HuH-7 (cell line): ENCODE data around the gene KIAA1549.
"Not testable (repeated sequence)": the region's sequence is repeated elsewhere in the genome, so short reads cannot be mapped to it uniquely, and the experiment has no call there.

Source experiments
- DNase-seq: peaks from one replicate; pipeline ENCODE4 v3.0.0; 2011; ENCODE audit warnings: low spot score

KIAA1549 gene

GRCh38 chr7:138981332-138982203 is at the start of gene KIAA1549:
TSS of gene KIAA1549 (minus strand) at chr7:138981389. CDS start at chr7:138981269, 120 bp downstream.
- DNase-seq, result peak; percentile 77

- DNase-seq, result no peak
Observed at GRCh38 chr7:139029353-139029752, 48.2 kb upstream of the KIAA1549 start.

- no peak for DNase-seq
Observed at GRCh38 chr7:139026551-139026950, 45.4 kb upstream of the KIAA1549 start.

GRCh38 chr7:139025861-139026260 is 44.7 kb upstream of the KIAA1549 start:
- DNase-seq, result not testable (repeated sequence)

GRCh38 chr7:139023076-139023475 is 41.9 kb upstream of the KIAA1549 start:
- no peak for DNase-seq

GRCh38 chr7:139022286-139022685 is 41.1 kb upstream of the KIAA1549 start:
- no peak for DNase-seq

GRCh38 chr7:139018910-139019309 is 37.7 kb upstream of the KIAA1549 start:
- no peak for DNase-seq

GRCh38 chr7:139016931-139017511 is 35.8 kb upstream of the KIAA1549 start:
- DNase-seq, result peak; percentile 81

GRCh38 chr7:139011373-139011772 is 30.2 kb upstream of the KIAA1549 start:
- DNase-seq, result no peak

- DNase-seq, result no peak
Observed at GRCh38 chr7:139004321-139005090, 23.3 kb upstream of the KIAA1549 start.

- DNase-seq, result no peak
Observed at GRCh38 chr7:138999414-138999813, 18.2 kb upstream of the KIAA1549 start.

GRCh38 chr7:138992052-138992531 is 10.9 kb upstream of the KIAA1549 start:
- DNase-seq, result no peak

- no peak for DNase-seq
Observed at GRCh38 chr7:138987686-138988085, 6.5 kb upstream of the KIAA1549 start.

GRCh38 chr7:138982204-138982623 is 1.0 kb upstream of the KIAA1549 start:
- no peak for DNase-seq

- DNase-seq, result no peak
Observed at GRCh38 chr7:138980563-138981291, 462 bp downstream of the KIAA1549 start.

- DNase-seq, result no peak
Observed at GRCh38 chr7:138979988-138980562, 1.1 kb downstream of the KIAA1549 start.

GRCh38 chr7:138979226-138979979 is 1.8 kb downstream of the KIAA1549 start:
- DNase-seq, result no peak

GRCh38 chr7:138978541-138979184 is 2.5 kb downstream of the KIAA1549 start:
- no peak for DNase-seq

GRCh38 chr7:138976161-138976560 is 5.0 kb downstream of the KIAA1549 start:
- not testable (repeated sequence) for DNase-seq
